Stimulated activated CD4-positive, alpha-beta T cell treated with anti-CD3 and anti-CD28 coated beads, Interleukin-4, amount 100 ng/mL, for 48 hours (primary cell): ENCODE measurements around the gene SCNN1B.
"Not testable (repeated sequence)": the region's sequence is repeated elsewhere in the genome, so short reads cannot be mapped to it uniquely, and the experiment has no call there.

ENCODE experiments used
- DNase-seq, 2 donors: peaks; one replicate each; pipeline ENCODE4 v3.0.0-alpha.2; 2020; ENCODE audit warnings: low read depth in 2 of 2

The SCNN1B gene

DNA sequence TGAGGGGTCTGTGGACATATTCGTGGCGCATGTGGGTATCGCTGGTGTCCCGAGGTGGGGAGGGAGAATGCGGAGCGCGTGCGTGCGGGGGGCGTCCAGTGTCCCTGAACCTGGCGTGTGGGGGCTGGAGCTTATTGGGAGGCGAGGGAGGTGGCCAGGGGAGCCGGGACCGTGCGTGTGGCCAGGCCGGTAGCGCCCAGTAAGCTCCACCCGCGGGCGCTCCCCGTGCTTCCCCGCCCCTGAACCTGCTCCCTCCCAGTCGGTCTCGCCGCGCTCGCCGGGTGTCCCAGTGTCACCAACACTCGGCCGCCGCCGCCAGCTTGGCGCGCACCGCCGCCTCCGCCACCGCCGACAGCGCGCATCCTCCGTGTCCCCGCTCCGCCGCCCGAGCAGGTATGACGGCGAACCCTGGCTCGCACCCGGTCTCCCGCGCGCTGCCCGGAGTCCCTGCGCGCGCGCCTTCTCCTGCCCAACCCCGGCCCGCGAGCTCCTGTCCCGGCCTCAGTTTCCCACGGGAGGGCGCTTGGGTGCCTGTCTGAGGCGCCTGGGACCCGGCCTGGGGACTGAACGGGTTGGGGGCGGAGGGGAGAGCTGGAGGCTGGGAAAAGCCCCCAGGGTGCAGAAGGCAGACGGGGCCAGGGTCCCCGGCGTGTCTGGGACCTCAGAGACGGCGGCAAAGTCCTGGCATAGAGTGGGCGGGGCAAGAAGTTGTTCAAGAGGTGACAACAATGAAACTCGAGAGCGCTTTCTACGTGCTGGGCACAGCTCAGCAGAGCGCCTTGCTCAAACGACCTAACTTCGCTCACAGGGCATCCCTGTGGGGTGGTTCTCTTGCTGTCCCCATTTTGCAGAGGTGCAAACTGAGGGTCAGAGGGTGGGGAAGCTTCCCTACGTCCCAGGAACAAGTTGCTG is at the start of gene SCNN1B:
Gene SCNN1B (plus strand): TSS at position 258 of the 912 bp plus-strand sequence. CDS start 46,298 bp downstream, outside the sequence.
- DNase-seq: no peak

DNA sequence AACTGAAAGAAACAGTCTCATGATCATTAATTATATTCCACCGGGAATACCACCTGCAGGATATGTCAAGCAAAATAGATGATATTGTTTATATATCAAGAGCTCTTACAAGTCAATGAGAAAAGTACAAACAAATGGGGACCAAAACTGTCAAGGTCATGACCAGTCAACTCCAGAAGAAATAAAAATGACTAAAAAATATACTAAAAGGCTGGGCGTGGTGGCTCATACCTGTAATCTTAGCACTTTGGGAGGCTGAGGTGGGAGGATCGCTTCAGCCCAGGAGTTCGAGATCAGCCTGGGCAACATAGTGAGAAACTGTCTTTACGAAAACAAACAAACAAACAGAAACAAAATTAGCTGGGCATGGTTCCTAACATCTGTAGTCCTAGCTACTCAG is 49.8 kb upstream of the SCNN1B start:
- DNase-seq: no peak

DNA sequence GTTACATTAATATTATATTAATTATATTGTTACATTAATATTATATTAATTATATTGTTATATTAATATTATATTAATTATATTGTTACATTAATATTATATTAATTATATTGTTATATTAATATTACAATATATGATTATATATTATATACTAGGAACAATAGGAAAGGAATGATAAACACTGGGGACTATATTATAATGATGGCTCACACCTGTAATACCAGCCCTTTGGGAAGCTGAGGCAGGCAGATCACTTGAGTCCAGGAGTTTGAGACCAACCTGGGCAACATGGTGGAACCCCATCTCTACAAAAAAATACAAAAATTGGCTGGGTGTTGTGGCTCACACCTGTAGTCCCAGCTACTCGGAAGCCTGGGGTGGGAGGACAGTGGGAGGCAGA is 48.5 kb upstream of the SCNN1B start:
- DNase-seq: not testable (repeated sequence)

GRCh38 chr16:23254338-23254737 is 47.8 kb upstream of the SCNN1B start:
- DNase-seq: no peak

GRCh38 chr16:23255000-23255399 is 47.1 kb upstream of the SCNN1B start:
- DNase-seq: no peak

- DNase-seq: no peak
Observed at GRCh38 chr16:23256440-23256839, 45.7 kb upstream of the SCNN1B start.

DNA sequence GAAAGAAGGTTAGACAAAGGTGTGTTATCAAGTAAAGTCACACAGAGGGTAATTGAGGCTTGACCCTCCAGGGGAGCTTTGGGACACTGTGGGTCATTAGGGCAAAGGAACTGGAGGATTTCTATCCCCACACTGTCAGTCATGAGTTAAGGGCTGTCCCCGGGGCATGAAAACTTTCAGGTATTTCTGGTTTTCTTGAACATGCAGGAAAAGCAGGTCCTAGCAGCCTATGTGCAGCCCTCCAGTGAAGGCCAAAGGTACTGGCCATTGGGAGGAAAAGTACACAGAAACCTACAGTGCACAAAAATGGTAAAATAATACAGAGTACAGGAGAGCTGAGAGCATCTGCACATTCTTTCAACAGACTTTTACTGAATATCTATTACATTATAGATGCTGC is 44.4 kb upstream of the SCNN1B start:
- DNase-seq: no peak

DNA sequence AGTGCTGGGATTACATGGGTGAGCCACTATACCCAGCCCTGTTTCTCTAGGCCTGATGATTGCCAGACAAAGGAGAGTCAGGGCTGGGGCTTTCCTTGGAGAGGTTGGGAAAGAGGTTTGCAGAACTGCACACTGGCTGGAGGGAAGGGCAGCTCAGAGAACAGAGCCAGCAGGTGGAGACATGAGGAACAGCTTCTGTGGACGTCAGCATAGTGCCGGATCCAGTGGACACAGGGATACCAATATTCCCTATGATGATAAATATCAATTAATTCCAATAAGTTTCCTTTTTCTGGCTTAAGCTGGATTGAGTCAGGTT is 43.2 kb upstream of the SCNN1B start:
- no peak for DNase-seq

DNA sequence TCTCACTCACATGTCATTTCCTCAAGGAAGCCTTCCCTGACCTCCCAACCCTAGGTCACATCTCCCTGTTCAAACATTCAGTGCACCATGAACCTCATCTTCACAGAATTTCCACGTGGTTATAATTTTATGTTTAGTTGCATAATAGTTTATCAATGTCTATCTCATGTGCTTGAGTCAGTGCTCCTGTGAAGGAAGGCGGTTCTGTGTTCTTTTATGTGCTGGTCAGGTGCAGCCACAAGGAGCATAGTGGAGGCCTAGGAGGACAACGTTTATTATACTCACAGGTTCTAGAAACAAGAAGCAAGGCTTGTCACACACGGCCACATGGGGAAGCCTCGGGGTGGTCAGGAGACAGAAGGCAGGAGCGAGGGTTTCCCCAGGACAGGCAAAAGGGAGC is 34.5 kb upstream of the SCNN1B start:
- DNase-seq: no peak

DNA sequence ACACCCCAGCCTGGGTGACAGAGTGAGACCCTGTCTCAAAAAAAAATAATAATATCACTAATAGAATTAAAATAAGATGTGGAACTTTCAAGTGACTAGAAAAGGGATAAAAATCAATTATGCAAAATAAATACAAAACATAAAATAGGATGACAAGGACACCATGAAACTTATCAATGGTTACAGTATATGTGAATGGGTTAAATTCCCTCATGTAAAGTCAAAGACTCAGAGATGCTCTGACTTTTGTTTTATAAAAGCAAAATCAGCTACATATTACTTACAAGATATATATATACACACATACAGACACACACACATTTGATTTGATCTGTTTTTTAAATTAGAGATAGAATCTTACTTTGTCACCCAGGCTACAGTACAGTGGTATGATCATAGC is 33.5 kb upstream of the SCNN1B start:
- no peak for DNase-seq

DNA sequence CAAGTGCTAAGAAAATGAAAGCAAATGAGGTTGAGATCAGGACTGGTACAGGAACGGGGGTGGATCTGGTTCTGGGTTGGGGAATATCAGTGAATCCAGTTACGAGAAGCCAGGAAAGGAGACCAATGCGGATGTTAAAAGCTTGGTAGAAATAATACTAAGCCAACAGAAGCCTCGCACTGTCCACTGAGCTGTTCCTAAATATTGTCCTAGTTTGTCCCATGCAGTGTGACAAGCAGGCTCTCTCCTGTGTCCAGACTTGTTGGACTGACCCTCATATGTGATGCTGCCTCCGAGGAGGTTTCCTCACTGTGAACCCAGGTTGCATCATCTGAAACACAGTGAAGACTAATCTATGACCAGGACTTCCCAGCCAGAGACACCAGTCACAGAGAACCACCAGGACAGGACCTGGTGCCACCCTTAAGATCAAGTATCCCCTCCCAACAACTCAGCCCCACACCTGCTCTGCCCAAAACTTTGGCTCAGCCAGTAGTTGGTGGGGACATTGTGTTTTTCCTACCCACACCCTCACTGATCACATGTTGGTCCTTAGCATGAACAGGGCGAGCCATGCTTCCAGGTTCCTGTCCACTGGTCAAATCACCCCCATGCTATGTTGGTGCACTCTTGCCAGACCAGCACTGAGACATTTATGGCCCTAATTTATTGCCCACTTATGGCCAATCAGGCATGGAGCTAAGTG is 32.7 kb upstream of the SCNN1B start:
- DNase-seq: no peak

GRCh38 chr16:23270654-23271053 is 31.4 kb upstream of the SCNN1B start:
- DNase-seq: no peak

GRCh38 chr16:23274968-23275367 is 27.1 kb upstream of the SCNN1B start:
- no peak for DNase-seq

GRCh38 chr16:23276821-23277220 is 25.3 kb upstream of the SCNN1B start:
- DNase-seq: no peak

- DNase-seq: no peak
Observed at GRCh38 chr16:23278031-23278430, 24.1 kb upstream of the SCNN1B start.

DNA sequence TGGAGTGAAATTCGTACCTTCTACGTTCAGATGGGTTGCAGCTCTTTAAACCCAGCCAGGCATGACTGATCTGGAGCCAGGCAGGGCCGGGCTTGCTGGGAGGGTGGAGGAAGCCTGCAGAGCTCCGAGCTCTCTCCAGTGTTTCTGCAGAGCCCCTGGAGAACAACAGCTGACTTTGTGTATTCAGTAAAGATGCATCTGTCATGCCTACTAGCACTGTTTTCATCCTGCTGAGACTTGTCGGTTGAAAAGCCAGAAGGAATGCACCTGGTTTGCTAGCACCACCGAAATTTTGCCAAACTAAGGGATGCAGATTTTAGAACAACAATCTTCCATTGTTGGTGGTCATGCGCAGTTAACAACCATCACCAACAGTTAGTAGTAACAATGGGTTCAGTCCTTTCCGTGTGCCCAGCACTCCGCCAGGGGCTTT is 22.4 kb upstream of the SCNN1B start:
- no peak for DNase-seq

GRCh38 chr16:23280483-23280967 is 21.6 kb upstream of the SCNN1B start:
- no peak for DNase-seq

DNA sequence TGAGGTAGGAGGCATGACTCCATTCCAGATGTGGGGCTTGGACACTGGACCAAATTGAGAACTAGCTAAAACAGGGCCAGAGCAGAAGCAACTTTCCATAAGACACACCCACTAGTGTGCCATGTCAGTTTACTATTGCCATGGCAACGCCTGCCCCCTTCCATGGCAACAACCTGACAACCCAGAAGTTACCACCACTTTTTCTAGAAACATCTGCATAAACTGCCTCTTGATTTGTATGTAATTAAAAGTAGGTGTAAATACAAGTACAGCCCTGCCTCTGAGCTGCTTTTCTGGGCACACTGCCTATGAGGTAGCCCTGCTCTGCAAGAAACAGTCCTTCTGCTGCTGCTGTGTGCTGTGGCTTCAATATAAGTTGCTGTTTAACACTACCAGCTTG is 19.5 kb upstream of the SCNN1B start:
- DNase-seq: no peak

GRCh38 chr16:23283571-23283970 is 18.5 kb upstream of the SCNN1B start:
- DNase-seq: no peak

GRCh38 chr16:23284584-23284983 is 17.5 kb upstream of the SCNN1B start:
- DNase-seq: no peak

DNA sequence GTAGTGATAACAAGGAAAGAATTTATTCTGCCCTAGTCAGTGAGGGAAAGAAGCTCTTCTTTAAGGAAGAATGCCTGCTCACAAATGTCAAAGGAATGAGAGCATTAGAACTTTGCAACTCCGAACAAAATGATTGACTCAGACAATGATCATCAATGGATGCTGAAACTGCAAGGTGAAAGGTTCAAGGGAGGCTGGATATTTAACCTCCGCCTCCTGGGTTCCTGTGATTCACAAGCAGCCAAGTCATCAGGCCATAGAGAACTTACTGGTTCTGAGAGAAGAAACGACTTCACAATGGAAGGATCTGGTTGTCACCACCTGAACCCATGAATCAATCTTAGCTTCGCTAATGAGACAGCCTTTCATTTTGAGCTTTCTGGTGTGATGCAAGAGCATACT is 16.0 kb upstream of the SCNN1B start:
- no peak for DNase-seq

- DNase-seq: no peak
Observed at GRCh38 chr16:23288209-23288608, 13.9 kb upstream of the SCNN1B start.
